GM06990 (cell line): ENCODE data around the gene PRR14.

ENCODE experiments used
- DNase-seq: peaks from one replicate; pipeline ENCODE4 v3.0.0-alpha.2; 2011; ENCODE audit not compliant: insufficient read length; ENCODE audit errors: extremely low read depth
- H3K27me3 ChIP-seq: replicated peaks from 2 replicates; pipeline ENCODE4 v1.6.0; 2011; ENCODE audit warnings: low read length; ENCODE audit not compliant: control insufficient read depth, insufficient read depth
- H3K36me3 ChIP-seq: 2 replicates; pipeline ENCODE4 v1.5.1; 2011; ENCODE audit warnings: low read length; ENCODE audit not compliant: control insufficient read depth, insufficient read depth
- H3K4me3 ChIP-seq: replicated peaks from 2 replicates; pipeline ENCODE4 v1.5.1; 2011; ENCODE audit warnings: low read depth, mild to moderate bottlenecking, control low read depth, low read length
- CTCF ChIP-seq: IDR thresholded peaks from 2 replicates; pipeline ENCODE4 v1.5.1; 2011; ENCODE audit warnings: low read length, control low read depth, mild to moderate bottlenecking, inconsistent platforms; ENCODE audit not compliant: insufficient read depth, poor library complexity, severe bottlenecking

Gene PRR14

GRCh38 chr16:30659507-30660423, 9.0 kb downstream of the PRR14 start:
- H3K36me3 ChIP-seq, result peaks cover 30% of the 10 kb centered on the region
- peak; percentile 65 for DNase-seq
- TF ChIP-seq CTCF, result no peak
- H3K27me3 ChIP-seq, result no peaks in the 10 kb centered on the region
- peak overlapping the region; percentile 77 for H3K4me3 ChIP-seq

- Histone ChIP-seq H3K36me3 (peaks cover 31% of the 10 kb centered on the region), H3K4me3 (peak overlapping the region; percentile 77), H3K27me3 (no peaks in the 10 kb centered on the region)
- DNase-seq, result no peak
- no peak for TF ChIP-seq CTCF
Measured at GRCh38 chr16:30660424-30661261, 9.9 kb downstream of the PRR14 start.

- DNase-seq, result no peak
- Histone ChIP-seq H3K36me3 (peaks cover 45% of the 10 kb centered on the region), H3K4me3 (no peak overlapping the region), H3K27me3 (no peaks in the 10 kb centered on the region)
- no peak for TF ChIP-seq CTCF
Measured at GRCh38 chr16:30662449-30662848, 11.7 kb downstream of the PRR14 start.

GRCh38 chr16:30663038-30663437, 12.3 kb downstream of the PRR14 start:
- TF ChIP-seq CTCF, result no peak
- DNase-seq, result no peak
- Histone ChIP-seq H3K36me3 (peaks cover 51% of the 10 kb centered on the region), H3K4me3 (no peak overlapping the region), H3K27me3 (no peaks in the 10 kb centered on the region)

GRCh38 chr16:30663820-30664219, 13.1 kb downstream of the PRR14 start:
- no peak for TF ChIP-seq CTCF
- no peaks in the 10 kb centered on the region for H3K27me3 ChIP-seq
- H3K4me3 ChIP-seq, result no peak overlapping the region
- DNase-seq, result no peak
- H3K36me3 ChIP-seq, result peaks cover 56% of the 10 kb centered on the region
